Fibroblast of mammary gland (primary cell): ENCODE results near the gene SLC6A9.

ENCODE experiments used
- DNase-seq: peaks from one replicate; pipeline ENCODE4 v3.0.0-alpha.2; 2010; ENCODE audit warnings: low read depth
- H3K4me3 ChIP-seq: 2 replicates; pipeline ENCODE4 v1.5.1; 2011; ENCODE audit warnings: low read depth, mild to moderate bottlenecking, low read length, moderate library complexity; ENCODE audit not compliant: control insufficient read depth
- TF ChIP-seq, protein P1 (sequence below): conservative IDR thresholded peaks from 2 replicates; pipeline ENCODE4 v1.5.1; 2011; ENCODE audit warnings: low read depth, low read length, inconsistent platforms; ENCODE audit not compliant: control insufficient read depth, insufficient read depth

The SLC6A9 gene

DNA sequence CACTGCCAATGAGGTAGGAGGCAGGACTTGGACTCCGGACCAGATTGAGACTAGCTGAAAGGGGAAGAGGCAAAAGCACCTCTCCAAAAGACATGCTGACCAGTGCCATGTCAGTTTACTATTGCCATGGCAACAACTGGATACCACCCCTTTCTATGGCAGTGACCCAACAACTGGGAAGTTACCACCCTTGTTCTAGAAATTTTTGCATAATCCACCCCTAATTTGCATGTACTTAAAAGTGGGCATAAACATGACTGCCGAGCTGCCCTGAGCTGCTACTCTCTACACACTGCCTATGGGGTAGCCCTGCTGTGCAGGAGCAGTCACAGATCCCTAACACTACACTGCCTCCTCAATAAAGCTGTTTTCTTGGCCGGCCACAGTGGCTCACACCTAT is 19.0 kb upstream of the SLC6A9 start:
- no peak for DNase-seq
- TF ChIP-seq, protein P1, sequence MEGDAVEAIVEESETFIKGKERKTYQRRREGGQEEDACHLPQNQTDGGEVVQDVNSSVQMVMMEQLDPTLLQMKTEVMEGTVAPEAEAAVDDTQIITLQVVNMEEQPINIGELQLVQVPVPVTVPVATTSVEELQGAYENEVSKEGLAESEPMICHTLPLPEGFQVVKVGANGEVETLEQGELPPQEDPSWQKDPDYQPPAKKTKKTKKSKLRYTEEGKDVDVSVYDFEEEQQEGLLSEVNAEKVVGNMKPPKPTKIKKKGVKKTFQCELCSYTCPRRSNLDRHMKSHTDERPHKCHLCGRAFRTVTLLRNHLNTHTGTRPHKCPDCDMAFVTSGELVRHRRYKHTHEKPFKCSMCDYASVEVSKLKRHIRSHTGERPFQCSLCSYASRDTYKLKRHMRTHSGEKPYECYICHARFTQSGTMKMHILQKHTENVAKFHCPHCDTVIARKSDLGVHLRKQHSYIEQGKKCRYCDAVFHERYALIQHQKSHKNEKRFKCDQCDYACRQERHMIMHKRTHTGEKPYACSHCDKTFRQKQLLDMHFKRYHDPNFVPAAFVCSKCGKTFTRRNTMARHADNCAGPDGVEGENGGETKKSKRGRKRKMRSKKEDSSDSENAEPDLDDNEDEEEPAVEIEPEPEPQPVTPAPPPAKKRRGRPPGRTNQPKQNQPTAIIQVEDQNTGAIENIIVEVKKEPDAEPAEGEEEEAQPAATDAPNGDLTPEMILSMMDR: no peak
- H3K4me3 ChIP-seq: peak overlapping the region; percentile 8

DNA sequence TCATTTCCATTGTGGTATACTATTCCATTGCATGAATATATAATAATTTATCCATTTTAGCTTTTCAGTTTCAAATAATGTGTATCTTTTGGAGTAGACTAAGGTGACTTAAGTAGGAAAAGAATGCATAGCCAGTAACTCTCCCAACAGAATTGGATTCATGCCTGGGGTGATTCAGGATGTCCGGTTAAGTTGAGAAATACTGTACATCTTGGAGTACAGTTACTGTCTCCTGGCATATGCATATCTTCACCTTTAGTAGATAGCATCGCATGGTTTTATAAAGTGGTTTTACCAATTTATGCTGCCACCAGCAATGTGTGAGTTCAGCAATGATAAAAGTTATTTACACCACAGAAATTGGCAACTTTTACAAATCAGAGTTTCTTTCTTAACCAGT is 18.6 kb upstream of the SLC6A9 start:
- TF ChIP-seq, protein P1: no peak
- H3K4me3 ChIP-seq: peak overlapping the region; percentile 45
- peak; percentile 96 for DNase-seq

DNA sequence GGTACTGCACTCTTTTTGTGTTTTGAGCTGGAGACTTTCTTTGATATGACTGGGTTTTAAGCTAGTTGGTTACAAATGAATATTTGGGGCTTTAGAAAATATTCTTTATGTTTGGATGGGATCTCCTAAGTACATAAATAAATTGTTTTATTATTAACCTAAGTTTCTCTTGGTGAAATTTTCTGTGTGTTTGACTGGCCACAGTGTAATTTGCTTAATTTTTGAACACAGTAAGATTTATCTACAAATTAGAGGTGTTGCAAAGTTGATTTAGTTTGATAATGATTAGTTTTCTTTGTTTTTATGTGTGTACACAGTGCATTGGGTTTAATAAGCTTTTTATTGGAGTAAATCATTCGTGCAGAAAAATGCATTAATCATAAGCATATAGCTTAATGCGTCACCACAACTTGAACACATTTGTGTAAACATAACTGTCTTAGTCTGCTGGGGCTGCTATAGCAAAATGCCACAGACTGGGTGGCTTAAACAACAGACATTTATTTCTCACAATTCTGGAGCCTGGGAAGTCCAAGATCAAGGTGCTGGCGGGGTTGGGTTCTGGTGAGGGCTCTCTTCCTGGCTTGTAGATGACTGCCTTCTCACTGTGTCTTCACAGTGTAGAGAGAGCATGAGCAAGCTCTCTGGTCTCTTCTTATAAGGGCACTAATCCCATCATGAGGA is 17.4 kb upstream of the SLC6A9 start:
- peak; percentile 84 for DNase-seq
- H3K4me3 ChIP-seq: peak overlapping the region; percentile 45
- TF ChIP-seq, protein P1: no peak

DNA sequence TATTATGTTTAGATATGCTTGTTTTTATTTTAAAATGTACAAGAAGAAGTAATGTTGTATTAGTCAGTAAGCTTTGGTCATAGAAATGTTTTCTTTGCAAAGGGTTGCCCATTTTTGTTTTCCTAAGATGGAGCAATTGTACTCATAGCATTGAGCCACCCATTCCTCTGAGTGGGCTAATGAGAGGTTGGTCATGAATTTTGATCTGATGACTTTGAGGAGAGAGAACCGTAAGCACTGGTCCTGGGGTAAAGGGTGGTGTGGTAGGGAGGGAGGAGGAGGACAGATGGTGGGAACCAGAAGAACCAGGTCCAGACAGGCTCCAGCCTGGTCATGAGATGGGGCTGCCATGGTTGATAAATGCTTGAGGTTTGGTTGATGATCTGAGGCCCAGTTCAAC is 15.9 kb upstream of the SLC6A9 start:
- H3K4me3 ChIP-seq: peak overlapping the region; percentile 18
- DNase-seq: peak; percentile 51
- TF ChIP-seq, protein P1: no peak

DNA sequence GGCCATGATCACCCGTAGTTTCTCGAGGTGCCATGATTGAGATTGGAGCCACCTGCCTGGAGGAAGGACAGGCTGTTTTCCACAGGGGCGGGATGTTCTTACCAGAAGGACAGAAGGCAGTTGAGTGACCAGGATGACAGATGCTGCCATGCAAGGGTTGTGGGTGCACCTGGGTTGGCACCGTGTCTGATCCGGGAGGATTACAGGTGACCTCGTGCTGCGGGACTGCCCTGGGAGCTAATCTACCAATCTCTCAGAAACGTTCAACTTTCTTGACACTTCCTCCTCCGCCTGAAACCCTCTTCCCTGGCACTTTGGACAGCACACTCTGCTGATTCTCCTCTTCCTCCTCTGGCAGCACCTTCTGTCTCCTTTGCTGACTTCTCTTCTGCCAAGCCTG is 13.8 kb upstream of the SLC6A9 start:
- no peak for DNase-seq

DNA sequence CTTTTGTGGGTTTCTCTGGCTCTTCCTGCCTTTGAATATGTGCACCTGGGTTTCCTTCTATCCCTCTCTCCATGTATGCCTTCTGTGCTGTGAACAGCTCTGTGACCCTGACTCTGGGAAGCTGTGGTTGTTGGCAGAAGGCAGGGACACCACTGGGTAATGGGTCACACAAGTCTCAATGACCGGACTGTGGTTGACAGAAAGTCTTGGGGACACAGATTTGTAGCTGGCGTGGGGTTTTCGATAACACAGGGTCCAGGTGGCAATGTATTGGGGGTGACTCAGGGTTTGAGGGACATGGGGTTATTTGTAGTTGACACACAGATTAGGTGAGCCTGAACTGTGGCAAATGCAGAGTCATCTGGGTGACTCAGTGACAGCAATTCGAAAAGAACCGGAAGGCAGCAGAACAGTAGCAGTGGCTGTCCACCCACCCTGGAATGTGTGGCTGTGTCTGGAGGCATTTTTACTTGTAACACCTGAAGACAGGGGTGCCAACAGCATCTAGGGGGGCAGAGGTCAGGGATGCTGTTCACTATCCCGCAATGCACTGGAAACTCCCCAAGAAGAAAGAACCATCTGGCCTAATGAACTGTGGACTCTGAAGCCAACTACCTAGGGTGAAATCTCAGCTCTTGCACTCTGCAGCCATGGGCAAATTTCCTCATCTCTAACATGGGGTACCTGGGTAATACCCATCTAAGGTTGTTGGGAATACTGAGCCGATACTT is 13.0 kb upstream of the SLC6A9 start:
- H3K4me3 ChIP-seq: no peak overlapping the region
- peak; percentile 28 for DNase-seq
- TF ChIP-seq, protein P1: no peak

More for the DNA sequence above, 13.8 kb upstream of the SLC6A9 start:
- no peak overlapping the region for H3K4me3 ChIP-seq
- TF ChIP-seq, protein P1: no peak
